HEK293 (cell line): ENCODE data around the gene STRA6.

Experiments used
- HOXD13 ChIP-seq: sonication (generic); formaldehyde crosslinking; IDR thresholded peaks from 2 replicates; pipeline ENCODE4 v1.8.0; 2022; ENCODE audit warnings: missing genetic modification reagents, borderline replicate concordance
- KLF9 ChIP-seq: fragments of 450-650 bp; formaldehyde crosslinking; IDR thresholded peaks from 2 replicates; pipeline ENCODE4 v1.5.1; 2016; ENCODE audit warnings: missing biosample characterization, missing genetic modification characterization, low read depth
- SP3 ChIP-seq: fragments of 450-650 bp; formaldehyde crosslinking; IDR thresholded peaks from 2 replicates; pipeline ENCODE4 v1.5.1; 2016; ENCODE audit warnings: missing biosample characterization, missing genetic modification characterization
- YY2 ChIP-seq: fragments of 450-650 bp; formaldehyde crosslinking; IDR thresholded peaks from 2 replicates; pipeline ENCODE4 v1.5.1; 2016; ENCODE audit warnings: missing biosample characterization, missing genetic modification characterization
- ZBTB20 ChIP-seq: fragments of 450-650 bp; formaldehyde crosslinking; IDR thresholded peaks from 2 replicates; pipeline ENCODE4 v1.5.1; 2016; ENCODE audit warnings: missing biosample characterization, missing genetic modification characterization
- ZBTB7A ChIP-seq: fragments of 450-650 bp; formaldehyde crosslinking; IDR thresholded peaks from 2 replicates; pipeline ENCODE4 v1.5.1; 2016; ENCODE audit warnings: low read depth, missing biosample characterization, missing genetic modification characterization
- ZBTB8A ChIP-seq: fragments of 450-650 bp; formaldehyde crosslinking; IDR thresholded peaks from 2 replicates; pipeline ENCODE4 v1.5.1; 2016; ENCODE audit warnings: missing biosample characterization, missing genetic modification characterization
- ZFP3 ChIP-seq: fragments of 450-650 bp; formaldehyde crosslinking; IDR thresholded peaks from 2 replicates; pipeline ENCODE4 v1.5.1; 2016; ENCODE audit warnings: low read depth, missing biosample characterization, missing genetic modification characterization
- ZNF16 ChIP-seq: fragments of 450-650 bp; formaldehyde crosslinking; IDR thresholded peaks from 2 replicates; pipeline ENCODE4 v1.5.1; 2016; ENCODE audit warnings: low read depth, missing biosample characterization, missing genetic modification characterization
- ZNF184 ChIP-seq: fragments of 450-650 bp; IDR thresholded peaks from 2 replicates; pipeline ENCODE4 v1.5.1; 2018; ENCODE audit warnings: missing biosample characterization, mild to moderate bottlenecking, missing genetic modification characterization
- ZNF211 ChIP-seq: fragments of 450-650 bp; formaldehyde crosslinking; IDR thresholded peaks from 2 replicates; pipeline ENCODE4 v1.5.1; 2016; ENCODE audit warnings: low read depth, missing biosample characterization, missing genetic modification characterization
- ZNF223 ChIP-seq: fragments of 450-650 bp; formaldehyde crosslinking; IDR thresholded peaks from 2 replicates; pipeline ENCODE4 v1.5.1; 2016; ENCODE audit warnings: missing biosample characterization, missing genetic modification characterization
- ZNF23 ChIP-seq: fragments of 450-650 bp; formaldehyde crosslinking; IDR thresholded peaks from 2 replicates; pipeline ENCODE4 v1.5.1; 2016; ENCODE audit warnings: missing biosample characterization, missing genetic modification characterization, borderline replicate concordance
- ZNF274 ChIP-seq, 2 experiments: fragments of 200-500 bp in 1 of 2; fragments of 450-650 bp in 1 of 2; sonication (Bioruptor generic) in 1 of 2; formaldehyde crosslinking in 1 of 2; IDR thresholded peaks; 2 replicates each; pipeline versions ENCODE4 v1.5.1 to v1.6.1; 2014 to 2016; ENCODE audit warnings: borderline replicate concordance in 1 of 2, inconsistent platforms in 1 of 2, low read length in 1 of 2, missing biosample characterization in 1 of 2, missing genetic modification characterization in 1 of 2
- ZNF324 ChIP-seq: fragments of 450-650 bp; formaldehyde crosslinking; IDR thresholded peaks from 2 replicates; pipeline ENCODE4 v1.5.1; 2016; ENCODE audit warnings: missing biosample characterization, missing genetic modification characterization
- ZNF335 ChIP-seq: fragments of 450-650 bp; formaldehyde crosslinking; conservative IDR thresholded peaks from 2 replicates; pipeline ENCODE4 v1.5.1; 2016; ENCODE audit warnings: missing biosample characterization, missing genetic modification characterization
- ZNF354C ChIP-seq: fragments of 450-650 bp; formaldehyde crosslinking; IDR thresholded peaks from 2 replicates; pipeline ENCODE4 v1.5.1; 2016; ENCODE audit warnings: missing biosample characterization, missing genetic modification characterization, low read depth, borderline replicate concordance
- ZNF48 ChIP-seq: fragments of 450-650 bp; formaldehyde crosslinking; IDR thresholded peaks from 2 replicates; pipeline ENCODE4 v1.5.1; 2016; ENCODE audit warnings: missing biosample characterization, missing genetic modification characterization
- ZNF544 ChIP-seq: fragments of 450-650 bp; formaldehyde crosslinking; IDR thresholded peaks from 2 replicates; pipeline ENCODE4 v1.5.0; 2017; ENCODE audit warnings: missing biosample characterization, missing genetic modification characterization
- ZNF548 ChIP-seq: fragments of 450-650 bp; formaldehyde crosslinking; IDR thresholded peaks from 2 replicates; pipeline ENCODE4 v1.5.1; 2016; ENCODE audit warnings: missing biosample characterization, missing genetic modification characterization
- ZNF600 ChIP-seq: fragments of 450-650 bp; formaldehyde crosslinking; IDR thresholded peaks from 2 replicates; pipeline ENCODE4 v1.5.1; 2016; ENCODE audit warnings: missing biosample characterization, missing genetic modification characterization
- ZNF621 ChIP-seq: fragments of 450-650 bp; formaldehyde crosslinking; IDR thresholded peaks from 2 replicates; pipeline ENCODE4 v1.5.1; 2017; ENCODE audit warnings: missing biosample characterization, missing genetic modification characterization
- ZNF624 ChIP-seq: fragments of 450-650 bp; formaldehyde crosslinking; IDR thresholded peaks from 2 replicates; pipeline ENCODE4 v1.5.1; 2017; ENCODE audit warnings: missing biosample characterization, missing genetic modification characterization
- ZNF658 ChIP-seq: fragments of 450-650 bp; formaldehyde crosslinking; IDR thresholded peaks from 2 replicates; pipeline ENCODE4; 2016; ENCODE audit warnings: missing biosample characterization, missing genetic modification characterization
- ZNF670 ChIP-seq: fragments of 450-650 bp; formaldehyde crosslinking; IDR thresholded peaks from 2 replicates; pipeline ENCODE4 v1.5.1; 2016; ENCODE audit warnings: missing biosample characterization, missing genetic modification characterization, low read depth
- ZNF677 ChIP-seq: fragments of 450-650 bp; IDR thresholded peaks from 2 replicates; pipeline ENCODE4 v1.5.0; 2018; ENCODE audit warnings: missing biosample characterization, mild to moderate bottlenecking, missing genetic modification characterization, moderate library complexity
- ZNF701 ChIP-seq: fragments of 450-650 bp; formaldehyde crosslinking; IDR thresholded peaks from 2 replicates; pipeline ENCODE4 v1.5.1; 2016; ENCODE audit warnings: missing biosample characterization, missing genetic modification characterization
- ZNF843 ChIP-seq: fragments of 450-650 bp; formaldehyde crosslinking; IDR thresholded peaks from 2 replicates; pipeline ENCODE4 v1.5.1; 2016; ENCODE audit warnings: missing biosample characterization, missing genetic modification characterization
- ZXDB ChIP-seq: fragments of 450-650 bp; formaldehyde crosslinking; IDR thresholded peaks from 2 replicates; pipeline ENCODE4 v1.5.1; 2016; ENCODE audit warnings: missing biosample characterization, missing genetic modification characterization
- TF ChIP-seq, protein P1 (sequence below): fragments of 450-650 bp; formaldehyde crosslinking; IDR thresholded peaks from 2 replicates; pipeline ENCODE4 v1.5.1; 2016; ENCODE audit warnings: missing biosample characterization, missing genetic modification characterization
- TF ChIP-seq, protein P2 (sequence below): fragments of 450-650 bp; formaldehyde crosslinking; IDR thresholded peaks from 2 replicates; pipeline ENCODE4 v1.5.1; 2016; ENCODE audit warnings: missing biosample characterization, missing genetic modification characterization
- TF ChIP-seq, protein P3 (sequence below): fragments of 450-650 bp; formaldehyde crosslinking; optimal IDR thresholded peaks from 2 replicates; pipeline ENCODE3; 2016; ENCODE audit warnings: missing biosample characterization, mild to moderate bottlenecking, missing genetic modification characterization
- TF ChIP-seq, protein P4 (sequence below): fragments of 450-650 bp; formaldehyde crosslinking; conservative IDR thresholded peaks from 2 replicates; pipeline ENCODE4 v1.5.1; 2016; ENCODE audit warnings: low read depth, missing biosample characterization, missing genetic modification characterization

Gene STRA6

DNA sequence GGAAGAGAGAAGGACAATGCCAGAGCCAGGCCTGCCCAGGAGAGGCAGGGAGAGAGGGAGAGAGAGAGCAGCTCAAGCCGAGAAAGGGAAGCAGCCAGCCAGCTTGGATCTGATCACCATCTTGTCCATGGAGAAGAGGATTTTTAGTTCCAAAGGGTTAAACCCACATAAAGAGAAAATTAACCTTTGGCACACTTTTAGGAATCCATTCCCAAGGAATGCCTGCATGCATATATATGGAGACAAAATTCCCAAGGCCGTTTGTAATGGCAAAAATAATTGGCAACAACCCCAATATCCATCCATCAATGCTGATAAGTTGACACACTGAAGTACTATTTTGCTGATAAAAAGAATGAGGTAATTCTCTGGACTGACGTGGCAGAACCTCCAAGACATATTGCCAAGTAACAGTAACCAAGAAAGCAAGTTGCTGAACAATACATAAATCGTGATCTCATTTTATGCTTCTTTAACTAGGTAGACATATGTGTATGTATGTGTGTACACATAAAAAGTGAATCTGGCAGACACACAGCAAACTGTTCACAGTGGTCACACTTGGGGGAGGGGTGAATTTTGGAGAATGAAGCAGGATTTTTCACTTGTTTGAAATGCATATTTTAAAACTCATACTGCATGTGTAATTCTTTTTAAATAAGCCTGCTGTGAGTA is 7.5 kb upstream of the STRA6 start (continued):
- TF ChIP-seq ZNF677 (tag by site-specific recombination) (no peak), ZNF600 (peak; percentile 86), ZNF701 (tag by site-specific recombination) (no peak), ZNF324 (peak; percentile 90), HOXD13 (CRISPR knock-in tag) (no peak), ZNF184 (0 out of 2 replicates have a peak, but pooled peaks have one; percentile 69), ZNF843 (tag by site-specific recombination) (peak; percentile 95), ZFP3 (no peak), KLF9 (tag by site-specific recombination) (no peak), YY2 (peak; percentile 62), ZNF16 (tag by site-specific recombination) (no peak), ZNF621 (no peak), ZNF23 (no peak), ZNF548 (no peak), ZBTB7A (tag by site-specific recombination) (no peak), ZNF670 (tag by site-specific recombination) (no peak), ZBTB20 (0 out of 2 replicates have a peak, but pooled peaks have one; percentile 19), ZNF658 (no peak), ZNF354C (tag by site-specific recombination) (no peak), ZXDB (tag by site-specific recombination) (peak; percentile 91), ZBTB8A (tag by site-specific recombination) (no peak), ZNF48 (tag by site-specific recombination) (no peak), ZNF223 (tag by site-specific recombination) (0 out of 2 replicates have a peak, but pooled peaks have one; percentile 38), SP3 (tag by site-specific recombination) (no peak), ZNF624 (tag by site-specific recombination) (no peak), ZNF544 (tag by site-specific recombination) (no peak), ZNF274 (IDR thresholded peaks at IDR 0.05; ENCODE audit: low read length) (no peak), ZNF274 (tag by site-specific recombination; IDR thresholded peaks at IDR 0.05; ENCODE audit: borderline replicate concordance) (no peak), ZNF211 (tag by site-specific recombination) (no peak), ZNF335 (tag by site-specific recombination) (peak; percentile 50; the same call in 1 of the 2 replicates)
- TF ChIP-seq, protein P1, sequence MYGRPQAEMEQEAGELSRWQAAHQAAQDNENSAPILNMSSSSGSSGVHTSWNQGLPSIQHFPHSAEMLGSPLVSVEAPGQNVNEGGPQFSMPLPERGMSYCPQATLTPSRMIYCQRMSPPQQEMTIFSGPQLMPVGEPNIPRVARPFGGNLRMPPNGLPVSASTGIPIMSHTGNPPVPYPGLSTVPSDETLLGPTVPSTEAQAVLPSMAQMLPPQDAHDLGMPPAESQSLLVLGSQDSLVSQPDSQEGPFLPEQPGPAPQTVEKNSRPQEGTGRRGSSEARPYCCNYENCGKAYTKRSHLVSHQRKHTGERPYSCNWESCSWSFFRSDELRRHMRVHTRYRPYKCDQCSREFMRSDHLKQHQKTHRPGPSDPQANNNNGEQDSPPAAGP, result no peak
- TF ChIP-seq, protein P2, sequence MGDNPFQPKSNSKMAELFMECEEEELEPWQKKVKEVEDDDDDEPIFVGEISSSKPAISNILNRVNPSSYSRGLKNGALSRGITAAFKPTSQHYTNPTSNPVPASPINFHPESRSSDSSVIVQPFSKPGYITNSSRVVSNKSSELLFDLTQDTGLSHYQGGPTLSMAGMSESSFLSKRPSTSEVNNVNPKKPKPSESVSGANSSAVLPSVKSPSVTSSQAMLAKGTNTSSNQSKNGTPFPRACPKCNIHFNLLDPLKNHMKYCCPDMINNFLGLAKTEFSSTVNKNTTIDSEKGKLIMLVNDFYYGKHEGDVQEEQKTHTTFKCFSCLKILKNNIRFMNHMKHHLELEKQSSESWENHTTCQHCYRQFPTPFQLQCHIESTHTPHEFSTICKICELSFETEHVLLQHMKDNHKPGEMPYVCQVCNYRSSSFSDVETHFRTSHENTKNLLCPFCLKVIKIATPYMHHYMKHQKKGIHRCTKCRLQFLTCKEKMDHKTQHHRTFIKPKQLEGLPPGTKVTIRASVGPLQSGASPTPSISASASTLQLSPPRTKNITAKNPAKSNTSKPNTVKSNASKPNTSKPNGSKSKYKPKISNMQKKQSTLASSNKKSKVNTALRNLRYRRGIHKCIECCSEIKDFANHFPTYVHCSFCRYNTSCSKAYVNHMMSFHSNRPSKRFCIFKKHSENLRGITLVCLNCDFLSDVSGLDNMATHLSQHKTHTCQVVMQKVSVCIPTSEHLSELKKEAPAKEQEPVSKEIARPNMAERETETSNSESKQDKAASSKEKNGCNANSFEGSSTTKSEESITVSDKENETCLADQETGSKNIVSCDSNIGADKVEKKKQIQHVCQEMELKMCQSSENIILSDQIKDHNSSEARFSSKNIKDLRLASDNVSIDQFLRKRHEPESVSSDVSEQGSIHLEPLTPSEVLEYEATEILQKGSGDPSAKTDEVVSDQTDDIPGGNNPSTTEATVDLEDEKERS (tag by site-specific recombination), result no peak
- TF ChIP-seq, protein P3, sequence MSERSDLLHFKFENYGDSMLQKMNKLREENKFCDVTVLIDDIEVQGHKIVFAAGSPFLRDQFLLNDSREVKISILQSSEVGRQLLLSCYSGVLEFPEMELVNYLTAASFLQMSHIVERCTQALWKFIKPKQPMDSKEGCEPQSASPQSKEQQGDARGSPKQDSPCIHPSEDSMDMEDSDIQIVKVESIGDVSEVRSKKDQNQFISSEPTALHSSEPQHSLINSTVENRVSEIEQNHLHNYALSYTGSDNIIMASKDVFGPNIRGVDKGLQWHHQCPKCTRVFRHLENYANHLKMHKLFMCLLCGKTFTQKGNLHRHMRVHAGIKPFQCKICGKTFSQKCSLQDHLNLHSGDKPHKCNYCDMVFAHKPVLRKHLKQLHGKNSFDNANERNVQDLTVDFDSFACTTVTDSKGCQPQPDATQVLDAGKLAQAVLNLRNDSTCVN (tag by site-specific recombination), result no peak
- TF ChIP-seq, protein P4, sequence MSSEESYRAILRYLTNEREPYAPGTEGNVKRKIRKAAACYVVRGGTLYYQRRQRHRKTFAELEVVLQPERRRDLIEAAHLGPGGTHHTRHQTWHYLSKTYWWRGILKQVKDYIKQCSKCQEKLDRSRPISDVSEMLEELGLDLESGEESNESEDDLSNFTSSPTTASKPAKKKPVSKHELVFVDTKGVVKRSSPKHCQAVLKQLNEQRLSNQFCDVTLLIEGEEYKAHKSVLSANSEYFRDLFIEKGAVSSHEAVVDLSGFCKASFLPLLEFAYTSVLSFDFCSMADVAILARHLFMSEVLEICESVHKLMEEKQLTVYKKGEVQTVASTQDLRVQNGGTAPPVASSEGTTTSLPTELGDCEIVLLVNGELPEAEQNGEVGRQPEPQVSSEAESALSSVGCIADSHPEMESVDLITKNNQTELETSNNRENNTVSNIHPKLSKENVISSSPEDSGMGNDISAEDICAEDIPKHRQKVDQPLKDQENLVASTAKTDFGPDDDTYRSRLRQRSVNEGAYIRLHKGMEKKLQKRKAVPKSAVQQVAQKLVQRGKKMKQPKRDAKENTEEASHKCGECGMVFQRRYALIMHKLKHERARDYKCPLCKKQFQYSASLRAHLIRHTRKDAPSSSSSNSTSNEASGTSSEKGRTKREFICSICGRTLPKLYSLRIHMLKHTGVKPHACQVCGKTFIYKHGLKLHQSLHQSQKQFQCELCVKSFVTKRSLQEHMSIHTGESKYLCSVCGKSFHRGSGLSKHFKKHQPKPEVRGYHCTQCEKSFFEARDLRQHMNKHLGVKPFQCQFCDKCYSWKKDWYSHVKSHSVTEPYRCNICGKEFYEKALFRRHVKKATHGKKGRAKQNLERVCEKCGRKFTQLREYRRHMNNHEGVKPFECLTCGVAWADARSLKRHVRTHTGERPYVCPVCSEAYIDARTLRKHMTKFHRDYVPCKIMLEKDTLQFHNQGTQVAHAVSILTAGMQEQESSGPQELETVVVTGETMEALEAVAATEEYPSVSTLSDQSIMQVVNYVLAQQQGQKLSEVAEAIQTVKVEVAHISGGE (tag by site-specific recombination), result no peak
